GM19452 (cell line): ENCODE measurements around the gene CPNE5.
"Not testable (repeated sequence)": the region's sequence is repeated elsewhere in the genome, so short reads cannot be mapped to it uniquely, and the experiment has no call there.

Experiments
- ATAC-seq: cut with Tn5 transposase; IDR thresholded peaks from one replicate; pipeline ENCODE4 v1.9.1; 2021; ENCODE audit not compliant: unreplicated experiment

CPNE5 gene

DNA sequence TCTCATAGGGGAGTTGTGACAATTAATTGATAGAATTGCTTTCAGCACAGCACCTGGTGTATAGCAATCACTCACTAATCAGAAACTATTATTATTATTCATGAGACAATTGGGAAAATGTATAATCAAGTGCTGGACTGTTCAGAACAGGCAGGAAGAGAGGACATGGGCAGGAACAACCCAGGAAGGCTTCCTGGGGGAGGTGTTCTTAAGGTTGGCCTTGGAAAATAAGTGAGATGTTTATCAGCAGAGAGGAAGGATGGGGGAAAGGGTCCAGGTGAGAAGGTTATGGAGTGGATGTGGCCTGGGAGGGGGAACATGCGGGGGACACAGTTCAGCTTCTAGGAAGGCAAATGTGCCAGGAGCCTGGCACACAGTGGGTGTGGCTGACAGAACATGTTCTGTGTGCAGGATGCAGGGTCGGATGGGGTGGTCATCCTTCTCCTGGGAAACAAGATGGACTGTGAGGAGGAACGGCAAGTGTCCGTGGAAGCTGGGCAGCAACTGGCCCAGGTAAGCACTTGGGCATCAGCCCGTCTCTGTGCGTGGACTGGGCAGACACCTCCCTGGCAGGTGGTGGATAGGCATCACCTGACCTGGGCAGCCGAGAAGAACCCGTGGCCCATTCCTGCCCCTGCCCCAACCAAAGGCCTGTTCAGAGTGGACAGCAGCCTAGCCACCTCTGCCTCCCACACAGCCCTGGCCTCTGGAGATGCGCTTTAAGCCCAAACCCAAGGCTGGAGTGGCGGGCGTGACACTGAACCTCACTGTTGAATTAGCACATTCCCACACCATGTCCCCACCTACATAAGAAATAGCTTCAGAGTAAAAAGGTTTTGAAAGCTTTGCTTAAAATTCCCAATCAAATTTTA, 110.7 kb downstream of the CPNE5 start:
- no peak for ATAC-seq

DNA sequence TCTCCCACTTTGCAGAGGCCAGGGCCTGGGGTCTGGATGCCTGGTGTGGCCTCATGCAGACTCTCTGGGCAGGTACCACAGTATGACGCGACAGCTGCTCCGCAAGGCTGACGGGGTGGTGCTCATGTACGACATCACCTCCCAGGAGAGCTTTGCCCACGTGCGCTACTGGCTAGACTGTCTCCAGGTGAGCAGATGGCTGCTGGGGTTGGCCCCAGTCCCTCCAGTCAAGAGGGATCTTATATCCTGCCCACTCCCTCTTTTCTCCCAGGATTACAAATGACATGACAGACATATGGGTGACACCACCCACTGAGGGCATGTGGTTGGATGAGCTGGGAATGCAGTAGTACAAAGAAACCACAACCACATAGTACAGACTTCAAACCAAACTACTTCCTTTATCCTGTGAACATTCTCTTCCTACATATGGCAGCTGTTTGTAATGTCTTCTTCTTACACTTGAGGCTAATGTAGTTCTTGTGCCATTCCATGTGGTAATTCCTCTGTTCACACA, 111.7 kb downstream of the CPNE5 start:
- ATAC-seq = no peak

DNA sequence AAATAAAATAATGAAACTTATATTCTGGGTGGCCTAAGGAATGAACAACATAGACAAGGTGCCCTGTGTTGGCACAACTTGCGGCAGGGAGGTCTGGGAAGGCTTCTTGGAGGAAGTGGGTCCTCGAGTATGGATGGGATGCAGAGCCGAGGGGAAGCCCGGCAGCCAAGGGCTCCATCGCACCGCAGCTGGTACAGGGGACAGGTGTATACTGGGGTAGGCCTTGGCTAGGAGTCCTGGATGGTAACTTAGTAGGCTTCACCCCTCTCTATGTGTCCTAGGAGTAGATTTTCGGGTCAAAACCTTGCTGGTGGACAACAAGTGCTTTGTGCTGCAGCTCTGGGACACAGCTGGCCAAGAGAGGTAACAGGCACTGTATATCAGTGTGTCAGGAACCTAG, 113.7 kb downstream of the CPNE5 start:
- no peak for ATAC-seq

DNA sequence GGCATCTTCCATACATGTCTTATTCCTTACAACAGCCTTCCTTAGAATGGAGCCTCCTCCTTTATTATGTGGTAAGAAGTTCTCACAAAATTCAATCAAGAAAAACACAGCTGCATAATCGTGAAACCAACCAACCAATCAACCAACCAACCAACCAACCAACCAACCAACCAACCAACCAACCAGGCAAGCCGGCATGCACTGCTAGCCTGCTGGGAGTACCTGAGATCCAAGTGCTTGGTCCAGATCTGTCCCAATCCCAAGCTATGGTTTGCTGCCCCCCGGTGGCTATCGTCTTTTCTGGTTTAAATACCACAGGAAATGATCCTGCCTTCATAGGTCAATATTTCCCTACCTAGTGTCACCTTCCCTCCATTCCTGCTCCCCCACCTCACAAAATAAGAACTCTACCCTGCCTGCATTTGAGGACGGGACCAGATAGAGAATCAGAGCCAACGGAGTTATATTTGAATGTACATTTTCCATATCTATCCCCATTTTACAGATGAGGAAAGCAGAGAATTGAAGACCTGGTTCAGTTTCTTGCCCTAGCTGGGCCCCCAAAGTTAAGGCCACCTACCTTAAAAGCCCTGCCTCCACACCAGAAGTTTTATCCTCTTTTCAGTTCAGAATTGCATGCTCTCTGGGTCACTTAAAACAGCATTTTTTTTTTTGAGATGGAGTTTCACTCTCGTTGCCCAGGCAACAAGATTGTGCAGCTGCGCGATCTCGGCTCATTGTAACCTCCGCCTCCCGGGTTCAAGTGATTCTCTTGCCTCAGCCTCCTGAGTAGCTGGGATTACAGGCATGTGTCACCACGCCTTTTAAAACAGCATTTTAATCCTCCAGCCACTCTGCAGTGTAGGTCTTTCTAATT, 114.5 kb downstream of the CPNE5 start:
- no peak for ATAC-seq

DNA sequence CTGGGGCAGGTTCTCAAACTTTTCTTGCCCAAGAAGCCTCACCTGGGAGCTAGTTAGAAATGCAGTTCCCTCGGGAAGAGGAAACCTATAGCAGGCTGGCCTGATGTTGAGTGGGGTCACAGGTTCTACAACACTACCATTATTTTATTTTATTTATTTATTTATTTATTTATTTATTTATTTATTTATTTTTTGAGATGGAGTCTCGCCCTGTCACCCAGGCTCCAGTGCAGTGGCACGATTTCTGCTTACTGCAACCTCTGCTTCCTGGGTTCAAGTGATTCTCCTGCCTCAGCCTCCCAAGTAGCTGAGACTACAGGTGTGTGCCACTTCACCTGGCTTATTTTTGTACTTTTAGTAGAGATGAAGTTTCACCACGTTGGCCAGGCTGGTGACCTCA, 115.3 kb downstream of the CPNE5 start:
- ATAC-seq = not testable (repeated sequence)

DNA sequence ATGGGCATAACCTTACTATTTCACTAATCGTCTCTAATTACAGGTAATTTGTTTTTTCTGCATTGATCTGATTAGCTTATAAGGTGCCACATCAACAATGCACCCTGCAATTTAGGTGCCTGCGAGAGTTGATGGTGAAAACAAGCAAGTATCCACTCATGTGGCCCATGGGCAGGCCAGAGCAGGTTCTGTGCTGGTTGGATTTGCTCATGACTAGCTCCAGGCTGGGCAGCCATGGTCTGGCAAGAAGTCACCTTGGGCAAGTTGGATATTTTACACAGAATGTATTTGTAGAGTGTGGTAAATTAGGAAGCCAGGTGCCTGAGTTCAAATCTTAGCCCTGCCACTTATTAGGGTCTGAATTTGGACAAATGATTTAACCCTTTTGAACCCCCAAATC, 116.4 kb downstream of the CPNE5 start:
- ATAC-seq = no peak

DNA sequence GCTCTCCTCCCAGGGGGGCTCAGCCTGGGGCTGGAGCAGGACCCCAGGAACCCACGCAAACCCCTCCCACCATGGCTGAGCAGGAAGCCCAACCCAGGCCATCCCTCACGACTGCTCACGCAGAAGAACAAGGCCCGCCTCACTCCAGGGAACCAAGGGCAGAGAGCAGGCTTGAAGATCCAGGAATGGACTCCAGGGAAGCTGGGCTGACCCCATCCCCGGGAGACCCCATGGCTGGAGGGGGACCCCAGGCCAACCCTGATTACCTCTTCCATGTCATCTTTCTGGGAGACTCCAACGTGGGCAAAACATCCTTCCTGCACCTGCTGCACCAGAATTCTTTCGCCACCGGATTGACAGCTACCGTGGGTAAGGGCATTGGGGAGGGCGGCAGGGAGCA, 116.9 kb downstream of the CPNE5 start:
- ATAC-seq = no peak

DNA sequence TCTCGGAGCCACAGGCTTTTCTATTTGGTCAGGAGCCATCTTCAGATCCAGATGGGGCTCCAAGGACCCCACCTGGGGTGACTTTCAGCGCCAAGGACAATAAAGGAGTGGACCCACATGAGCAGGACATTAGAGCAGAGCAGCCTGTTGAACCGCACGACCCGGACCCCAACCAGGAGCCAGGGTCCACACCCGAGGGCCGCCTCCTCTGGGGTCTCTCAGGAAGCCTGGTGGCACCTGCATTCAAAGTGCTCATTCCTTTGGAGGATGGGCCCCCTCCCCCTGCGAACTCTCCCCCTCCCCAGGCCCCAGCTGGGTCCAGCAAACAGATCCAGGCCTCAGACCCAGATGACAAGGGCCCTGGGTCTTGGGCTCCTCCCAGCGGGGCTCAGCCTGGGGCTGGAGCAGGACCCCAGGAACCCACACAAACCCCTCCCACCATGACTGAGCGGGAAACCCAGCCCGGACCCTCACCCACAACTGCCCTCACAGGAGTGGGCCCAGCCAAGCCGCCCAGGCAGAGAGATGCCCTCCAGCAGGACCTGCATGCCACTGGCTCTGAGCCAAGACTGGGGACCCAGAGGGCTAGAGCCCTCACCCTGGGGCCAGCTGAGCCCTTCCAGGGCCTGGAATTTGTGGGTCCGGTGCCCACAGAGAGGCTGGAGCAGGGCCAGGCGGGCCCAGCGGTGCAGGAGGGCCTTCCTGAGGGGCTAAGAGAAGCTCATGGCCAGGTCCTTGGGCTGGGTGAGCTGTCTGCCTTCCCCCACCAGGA, 117.7 kb downstream of the CPNE5 start:
- ATAC-seq = no peak

DNA sequence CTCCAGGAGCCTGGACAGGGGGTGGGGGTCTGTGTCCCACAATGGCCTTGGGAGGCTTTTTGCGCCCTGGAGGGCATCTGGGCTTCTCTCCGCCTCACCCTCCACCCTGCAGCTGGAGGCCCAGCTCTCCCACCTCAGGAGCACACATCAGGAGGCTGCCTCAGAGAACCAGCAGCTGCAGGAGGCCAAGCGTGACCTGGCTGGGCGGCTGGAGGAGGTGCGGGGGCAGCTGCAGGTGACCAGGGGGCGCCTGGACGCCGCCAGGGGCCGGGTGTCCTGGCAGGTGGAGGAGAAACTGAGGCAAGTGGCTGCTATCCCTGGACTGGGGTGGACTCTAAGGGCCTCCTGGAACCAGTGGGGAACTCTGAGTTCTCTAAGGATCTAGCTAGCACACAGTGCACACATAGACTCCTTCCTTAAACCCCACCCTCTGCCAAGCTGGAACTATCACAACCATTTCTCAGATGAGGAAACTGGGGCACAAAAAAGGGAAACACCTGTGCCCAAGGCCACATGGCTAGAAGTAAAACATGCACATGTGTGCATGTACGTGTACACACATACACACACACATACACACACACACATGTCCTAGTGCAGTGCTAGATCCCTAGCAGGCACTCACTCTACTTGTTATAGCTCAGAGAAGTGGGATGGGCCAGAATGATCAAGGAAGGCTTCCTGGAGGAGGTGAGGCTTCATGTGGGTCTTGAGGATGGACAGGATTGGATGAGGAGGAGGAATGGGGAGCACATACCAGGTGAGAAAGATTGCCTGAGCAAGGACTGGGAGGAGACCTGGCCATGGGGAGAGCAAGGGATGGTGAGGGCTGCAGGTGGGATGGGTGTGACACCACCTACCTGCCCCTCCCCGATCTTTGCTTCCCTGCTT, 118.7 kb downstream of the CPNE5 start:
- no peak for ATAC-seq

DNA sequence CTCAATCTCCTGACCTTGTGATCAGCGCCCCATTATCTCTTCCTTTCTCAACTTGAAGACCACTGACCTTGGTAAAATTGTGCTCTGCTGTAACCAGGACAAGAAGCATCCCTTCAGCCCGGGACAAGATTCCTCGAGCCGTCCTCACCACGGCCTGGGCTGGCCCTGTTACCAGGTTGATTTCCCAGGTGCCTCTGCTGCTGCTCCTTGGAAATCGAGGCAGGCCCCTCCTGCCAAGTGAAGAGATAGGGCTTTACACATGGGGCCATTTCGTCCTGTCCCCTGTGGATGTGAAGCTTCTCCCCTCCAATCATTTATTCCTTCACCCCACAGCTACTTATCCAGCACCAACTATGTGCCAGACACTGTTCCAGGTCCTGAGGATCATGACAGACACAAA, 120.1 kb downstream of the CPNE5 start:
- ATAC-seq = no peak

DNA sequence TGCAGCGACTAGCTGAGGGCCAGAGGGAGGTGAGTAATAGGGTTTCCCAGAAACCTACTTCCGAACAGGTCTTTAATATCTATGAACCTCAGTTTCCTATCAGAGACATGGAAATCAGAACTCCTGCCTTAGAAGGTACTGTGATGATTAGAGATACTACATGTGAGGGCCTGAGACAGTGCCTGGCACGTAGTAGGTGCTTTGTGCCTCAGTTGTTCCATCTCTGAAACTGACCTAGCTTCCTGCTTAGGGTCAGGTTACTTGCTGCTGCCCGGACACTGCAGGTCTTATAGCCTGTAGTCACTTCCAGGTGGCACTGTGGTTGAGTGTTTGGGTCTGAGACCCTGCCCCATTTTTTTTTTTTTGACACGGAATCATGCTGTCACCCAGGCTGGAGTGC, 120.7 kb downstream of the CPNE5 start:
- no peak for ATAC-seq

DNA sequence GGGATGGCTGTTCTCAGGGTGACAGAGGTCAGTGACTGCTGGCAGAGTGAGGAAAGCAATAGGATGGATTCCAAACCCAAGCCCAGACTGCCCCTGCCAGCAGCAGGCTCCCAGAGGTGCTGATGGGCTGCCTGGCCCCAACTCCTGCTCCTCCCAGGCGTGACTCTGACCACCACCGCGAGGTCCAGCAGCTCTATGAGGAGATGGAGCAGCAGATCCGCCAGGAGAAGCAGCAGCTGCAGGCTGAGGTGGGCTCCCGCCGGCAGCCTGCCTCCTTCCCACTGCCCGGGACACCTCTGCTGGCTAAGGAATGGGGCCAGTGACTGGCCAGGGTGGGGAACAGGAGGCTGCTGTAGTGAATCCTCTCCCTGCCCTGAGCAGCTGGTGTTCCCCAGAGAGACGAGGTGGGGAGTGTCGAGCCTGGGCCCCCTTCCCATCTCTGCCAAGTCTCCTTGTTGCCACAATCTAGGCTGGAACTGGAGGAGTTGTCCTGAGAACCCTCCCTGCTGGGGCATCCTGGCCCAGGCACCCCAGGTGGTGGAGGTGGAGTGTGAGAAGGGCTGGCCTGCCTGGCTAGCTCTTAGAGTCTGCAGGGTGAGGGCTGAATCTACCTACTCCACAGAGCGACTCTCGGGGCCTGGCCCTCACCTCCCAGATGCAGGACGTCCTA, 121.2 kb downstream of the CPNE5 start:
- no peak for ATAC-seq

DNA sequence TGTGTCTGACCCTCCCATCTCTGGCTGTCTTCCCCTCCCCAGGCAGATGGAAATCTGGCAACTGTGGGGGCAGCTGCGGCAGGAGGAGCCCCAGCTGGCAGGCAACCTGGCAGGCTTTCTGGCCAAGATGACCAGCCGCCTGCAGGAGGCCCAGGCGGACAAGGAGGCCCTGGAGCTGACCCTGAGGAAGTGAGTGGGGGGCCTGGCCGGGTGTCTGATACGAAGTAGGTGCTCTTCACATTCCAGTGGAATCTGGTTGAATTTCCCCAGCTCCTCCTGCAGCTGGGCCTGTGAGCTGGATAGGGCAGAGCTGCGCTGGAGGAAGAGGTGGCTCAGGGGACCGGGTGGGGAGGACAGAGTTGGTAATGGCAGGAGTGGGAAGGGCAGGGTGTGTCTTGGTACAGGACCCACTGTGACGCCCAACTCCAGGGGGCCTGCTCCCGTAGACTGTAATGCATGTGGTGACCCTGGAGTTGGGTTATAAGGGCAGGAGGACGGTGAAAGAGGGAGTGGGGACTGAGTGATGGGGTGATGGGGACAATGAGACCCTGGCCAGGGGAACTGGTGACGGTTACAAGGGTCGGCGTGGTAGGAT, 121.9 kb downstream of the CPNE5 start:
- ATAC-seq = no peak

DNA sequence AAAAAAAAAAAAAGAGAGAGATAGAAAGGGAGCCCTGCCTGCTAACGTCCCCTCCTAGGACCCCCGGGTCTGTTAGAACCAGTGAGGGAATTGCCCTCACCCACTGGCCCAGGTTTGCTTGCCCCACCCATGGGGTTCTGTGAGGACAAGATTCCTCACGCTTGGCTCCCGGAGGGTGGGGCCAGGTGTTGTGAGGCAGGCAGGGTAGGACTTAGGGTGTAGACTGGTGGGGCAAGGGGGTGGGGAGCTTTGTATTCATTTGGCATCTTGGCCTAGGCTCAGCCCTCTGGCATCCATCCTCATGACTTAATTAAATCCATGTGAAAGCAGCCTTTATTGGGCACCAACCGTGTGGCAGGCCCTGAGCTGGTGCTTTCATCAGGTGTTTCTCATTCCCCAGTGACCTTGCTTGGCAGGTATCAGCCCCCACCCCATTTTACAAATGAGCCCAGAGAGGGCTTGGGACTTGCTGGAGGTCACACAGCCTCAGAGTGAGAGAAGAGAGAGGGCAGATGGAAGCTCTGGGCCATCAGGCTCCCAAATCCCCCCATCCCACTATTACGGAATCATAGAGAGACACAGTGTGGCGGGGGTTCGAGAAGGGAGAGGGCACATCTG, 122.7 kb downstream of the CPNE5 start:
- ATAC-seq = no peak

DNA sequence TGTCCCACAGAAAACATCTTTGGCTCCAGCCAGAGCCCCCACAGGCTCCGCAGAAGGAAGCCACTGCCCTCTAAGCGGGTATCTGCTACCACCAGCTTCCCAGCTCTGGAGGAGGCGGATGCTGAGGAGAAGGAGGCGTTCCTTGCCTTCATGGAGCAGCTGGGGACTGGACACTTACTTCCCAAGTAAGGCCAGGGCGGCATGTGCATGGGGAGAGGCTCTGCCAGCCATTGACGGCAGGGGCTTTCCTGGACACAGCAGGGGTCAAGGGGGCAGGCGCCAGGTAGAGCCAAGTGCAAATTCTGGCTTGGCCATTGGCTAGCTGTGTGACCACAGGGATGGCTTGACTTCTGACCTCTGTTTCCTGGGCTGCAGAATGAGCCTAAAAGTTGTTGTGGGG, 123.8 kb downstream of the CPNE5 start:
- ATAC-seq = no peak

DNA sequence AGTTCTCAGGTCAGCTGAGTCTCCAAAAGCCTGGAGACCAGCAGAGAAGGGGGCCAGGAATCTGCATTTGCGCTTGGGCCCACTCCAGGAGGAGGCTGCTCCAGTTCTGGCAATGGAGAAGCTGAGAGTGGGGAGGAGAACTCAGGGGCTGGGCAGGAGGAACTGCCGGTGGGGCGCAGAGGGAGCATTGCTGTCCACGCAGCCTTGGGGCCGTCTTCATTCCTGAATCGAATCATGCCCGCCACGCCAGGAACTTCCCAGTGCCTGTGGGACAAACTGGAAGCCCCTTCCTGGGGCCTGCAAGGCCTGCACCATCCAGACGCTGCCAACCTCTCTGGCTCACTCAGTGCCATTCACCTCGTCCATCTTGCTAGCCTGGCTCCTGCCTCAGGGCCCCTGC, 124.7 kb downstream of the CPNE5 start:
- no peak for ATAC-seq

DNA sequence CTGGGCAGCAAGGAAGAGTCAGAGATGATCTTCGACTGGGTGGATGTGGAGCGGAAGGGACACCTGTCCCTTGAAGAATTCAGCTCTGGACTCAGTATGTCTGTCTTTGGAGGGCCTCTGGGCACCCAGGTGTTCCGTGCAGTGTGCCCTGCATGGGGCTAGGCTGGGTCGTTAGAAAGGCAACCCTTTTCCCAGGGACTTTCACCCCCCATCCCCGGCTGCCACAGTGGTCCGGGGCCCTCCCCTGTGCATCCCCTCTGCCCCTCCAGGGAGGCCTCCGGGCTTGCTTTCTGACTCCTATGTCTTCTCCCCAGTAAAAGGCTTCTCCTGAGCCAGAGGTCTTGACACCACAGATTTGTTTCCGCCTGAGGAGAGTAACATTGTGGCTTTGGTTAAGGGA, 125.4 kb downstream of the CPNE5 start:
- ATAC-seq = no peak

DNA sequence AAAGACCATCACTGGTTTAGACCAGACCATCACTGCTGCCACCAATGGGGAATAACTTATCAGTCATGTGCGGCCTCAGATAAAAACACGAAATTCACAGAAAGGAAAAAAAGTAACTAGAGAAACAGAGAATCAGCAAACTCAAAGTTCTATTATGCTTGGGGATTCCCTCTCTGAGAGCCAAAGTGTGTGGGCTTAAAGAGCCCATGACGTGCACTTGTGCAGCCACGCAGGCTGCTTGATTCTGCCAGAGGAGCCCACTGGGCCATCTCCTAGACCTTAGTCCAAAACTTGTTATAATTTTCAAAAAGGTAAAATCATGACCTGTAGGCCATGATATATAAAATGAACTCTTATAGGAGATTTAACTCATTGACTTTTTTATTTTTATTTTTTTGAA, 126.4 kb downstream of the CPNE5 start:
- no peak for ATAC-seq

DNA sequence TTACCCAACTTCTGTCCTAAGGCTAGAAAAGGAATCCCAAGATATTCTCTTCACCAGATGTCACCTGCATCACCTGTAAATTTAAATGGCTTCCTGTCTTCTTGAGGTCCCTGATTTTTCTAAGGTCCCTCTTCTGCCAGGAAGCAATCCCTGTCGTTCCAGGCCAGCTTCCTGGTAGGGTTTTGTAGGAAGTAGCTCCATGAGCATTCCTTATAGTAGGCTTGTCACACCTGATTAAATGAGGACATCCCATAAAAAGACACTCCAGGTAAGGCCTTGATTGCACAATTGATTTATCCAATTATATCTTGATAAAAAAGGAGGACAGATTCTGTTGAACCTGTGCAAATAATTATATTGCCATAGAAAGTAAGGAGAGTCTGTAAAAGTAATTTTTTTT, 132.9 kb downstream of the CPNE5 start:
- ATAC-seq = no peak
